AML-193 (cell line): ENCODE measurements around the gene LHFPL2.
A peak's percentile ranks its signal among the peaks of the same experiment; 100 is the strongest.

Experiments used
- DNase-seq, 2 experiments: peaks; one replicate each; lab custom pipeline; 2025; lab: John Stamatoyannopoulos, UW

LHFPL2 gene

DNA sequence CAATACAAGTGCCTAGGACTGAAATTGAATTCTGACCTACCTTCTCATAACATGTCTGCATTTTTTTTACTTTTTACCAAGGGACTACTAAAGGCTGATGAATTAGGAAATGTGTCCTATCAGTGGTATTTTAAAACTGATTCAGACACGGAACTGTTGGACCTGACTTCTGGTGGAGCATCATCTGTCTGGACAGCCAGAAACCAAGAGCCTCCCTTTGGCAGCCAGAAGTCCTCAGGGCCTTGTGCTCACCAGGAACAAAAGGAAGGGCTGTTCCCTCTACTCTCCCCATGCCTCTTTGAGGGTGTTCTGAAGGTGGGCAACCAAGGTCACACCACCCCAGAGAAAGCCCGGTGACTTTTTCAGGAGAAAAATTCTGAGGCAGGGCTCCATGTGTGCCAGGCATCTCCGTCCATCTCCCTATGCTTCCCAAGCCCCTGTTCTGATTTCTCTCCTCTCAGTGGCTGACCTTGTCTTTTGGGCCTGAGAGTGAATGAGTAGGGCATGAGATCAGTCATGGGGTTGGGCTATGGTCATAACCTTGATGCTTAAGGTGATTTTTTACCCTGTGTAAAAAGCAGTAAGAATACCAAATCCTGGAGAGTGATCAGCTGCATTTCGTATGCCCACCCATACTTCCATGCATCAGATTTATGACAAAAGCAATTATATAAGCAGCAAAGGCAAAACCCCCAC is 144.5 kb downstream of the LHFPL2 start:
- no peak for DNase-seq

GRCh38 chr5:78501411-78502352 is 146.9 kb downstream of the LHFPL2 start:
- peak; percentile 12 to 16 for DNase-seq

DNA sequence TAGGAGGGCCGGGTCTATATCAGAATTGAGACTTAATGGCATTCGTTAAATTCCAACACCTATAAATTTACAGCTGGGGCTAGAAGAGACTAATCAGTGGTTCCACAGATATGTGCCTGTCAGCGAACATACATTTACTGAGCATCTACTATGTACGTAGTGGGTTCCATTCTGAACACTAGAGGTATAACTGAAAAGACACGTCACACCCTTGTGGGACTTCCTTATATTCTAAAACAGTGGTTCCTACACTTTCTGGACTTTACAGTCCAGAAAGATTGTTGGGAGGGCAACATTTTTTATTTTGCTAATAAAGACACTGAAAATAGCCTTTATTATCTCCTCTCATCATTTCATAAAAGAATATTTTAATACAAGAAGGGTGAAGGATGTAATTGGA is 147.7 kb downstream of the LHFPL2 start:
- no peak for DNase-seq

- DNase-seq, result no peak
These were observed 148.5 kb downstream of the LHFPL2 start for GRCh38 chr5:78500028-78500427.

DNA sequence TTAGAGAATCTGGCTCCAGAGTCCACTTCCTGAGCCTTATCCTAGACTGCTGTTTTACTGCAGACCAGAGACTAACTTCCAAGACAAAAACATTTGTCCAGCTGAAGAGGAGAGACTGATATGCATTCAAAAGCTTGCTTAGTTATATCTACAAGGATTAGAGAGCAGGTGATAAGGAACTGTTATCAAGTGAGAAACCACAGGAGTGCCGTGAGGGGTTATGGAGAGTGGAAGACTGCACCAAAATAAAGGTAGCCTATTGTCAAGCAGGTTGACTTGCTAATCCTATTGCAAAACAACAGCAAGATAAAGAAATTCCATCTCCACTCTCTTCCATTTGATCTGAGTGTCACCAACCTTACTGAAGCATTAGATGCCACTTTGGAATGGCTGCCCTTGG is 149.1 kb downstream of the LHFPL2 start:
- DNase-seq, result no peak

GRCh38 chr5:78497573-78498533 is 150.7 kb downstream of the LHFPL2 start:
- DNase-seq, result no peak

DNA sequence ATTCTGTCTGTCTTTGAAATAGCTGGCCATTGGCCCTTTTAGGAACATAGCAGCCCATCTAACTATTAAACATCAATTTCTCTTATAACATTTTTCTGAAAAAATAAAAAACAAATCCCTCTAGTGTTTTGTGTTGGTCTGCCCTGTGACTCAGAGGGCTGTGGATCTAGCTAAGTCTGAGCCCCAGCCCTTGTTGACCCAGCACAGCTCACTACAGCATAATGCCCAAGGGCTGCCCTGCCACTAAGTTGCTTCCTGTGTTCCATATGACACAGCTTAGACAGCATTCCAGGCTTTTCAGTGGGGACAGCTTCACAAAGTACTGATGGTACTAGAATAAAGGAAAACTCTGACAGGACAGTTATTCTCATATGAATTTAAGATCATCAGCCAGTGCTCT is 152.2 kb downstream of the LHFPL2 start:
- no peak for DNase-seq

GRCh38 chr5:78495800-78496199 is 152.8 kb downstream of the LHFPL2 start:
- DNase-seq, result no peak

- no peak for DNase-seq
These were observed 155.9 kb downstream of the LHFPL2 start for GRCh38 chr5:78492650-78493049.

- no peak for DNase-seq
These were observed 156.3 kb downstream of the LHFPL2 start for GRCh38 chr5:78492224-78492623.

DNA sequence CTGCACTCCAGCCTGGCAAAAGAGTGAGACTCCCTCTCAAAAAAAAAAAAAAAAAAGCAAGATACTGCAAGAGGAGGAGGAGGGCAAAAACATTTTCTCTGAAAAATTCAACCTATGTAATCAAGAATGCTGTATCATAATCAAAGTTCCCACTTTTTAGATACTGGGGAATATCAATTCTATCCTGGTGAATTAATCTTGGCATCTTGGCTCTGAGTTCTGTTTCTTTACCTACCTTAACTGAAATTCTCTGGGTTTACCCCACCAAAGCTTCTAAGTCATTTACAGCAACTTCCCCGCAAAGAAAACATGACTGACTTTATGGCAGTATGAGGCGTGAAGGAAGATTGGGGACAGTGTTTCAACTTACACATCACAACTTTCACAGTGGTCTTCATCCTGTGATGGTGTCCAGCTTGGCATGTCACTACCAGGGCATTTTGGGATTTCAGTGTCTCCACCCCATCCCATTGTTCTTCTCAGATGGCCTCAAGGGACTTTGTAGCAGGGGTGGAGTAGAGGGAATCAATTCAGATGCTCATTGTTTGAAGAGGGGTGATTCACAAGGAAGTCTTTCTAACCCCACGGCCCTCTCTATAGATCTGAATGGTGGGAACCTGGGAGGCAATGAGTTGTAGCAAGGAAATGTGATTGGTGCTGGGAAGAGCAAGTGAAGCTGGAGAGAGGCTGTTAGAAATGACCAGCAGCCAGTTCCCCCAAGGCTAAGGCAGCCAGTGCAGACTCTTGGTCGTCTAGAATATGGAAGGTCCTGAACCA is 157.7 kb downstream of the LHFPL2 start:
- DNase-seq, result no peak

DNA sequence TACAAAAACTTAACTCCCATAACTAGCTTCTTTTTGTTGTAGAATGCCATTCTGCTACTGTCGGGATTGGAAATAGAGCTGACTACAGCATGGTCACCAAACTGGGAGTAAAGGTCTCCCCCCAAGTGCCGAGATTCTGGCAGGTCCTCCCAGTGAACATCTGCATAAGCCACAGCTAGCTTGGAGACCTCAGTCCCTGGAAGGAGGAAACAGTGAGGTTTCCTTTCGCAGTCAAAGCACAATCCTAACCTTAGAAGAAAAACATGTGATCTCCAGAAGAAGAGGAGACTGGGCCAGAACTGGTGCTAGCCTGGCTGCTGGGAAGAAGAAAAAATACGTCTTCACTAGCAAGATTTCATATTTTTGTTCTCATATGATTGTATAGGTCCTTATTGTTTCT is 160.7 kb downstream of the LHFPL2 start:
- no peak for DNase-seq

GRCh38 chr5:78486218-78486617 is 162.4 kb downstream of the LHFPL2 start:
- no peak for DNase-seq

DNA sequence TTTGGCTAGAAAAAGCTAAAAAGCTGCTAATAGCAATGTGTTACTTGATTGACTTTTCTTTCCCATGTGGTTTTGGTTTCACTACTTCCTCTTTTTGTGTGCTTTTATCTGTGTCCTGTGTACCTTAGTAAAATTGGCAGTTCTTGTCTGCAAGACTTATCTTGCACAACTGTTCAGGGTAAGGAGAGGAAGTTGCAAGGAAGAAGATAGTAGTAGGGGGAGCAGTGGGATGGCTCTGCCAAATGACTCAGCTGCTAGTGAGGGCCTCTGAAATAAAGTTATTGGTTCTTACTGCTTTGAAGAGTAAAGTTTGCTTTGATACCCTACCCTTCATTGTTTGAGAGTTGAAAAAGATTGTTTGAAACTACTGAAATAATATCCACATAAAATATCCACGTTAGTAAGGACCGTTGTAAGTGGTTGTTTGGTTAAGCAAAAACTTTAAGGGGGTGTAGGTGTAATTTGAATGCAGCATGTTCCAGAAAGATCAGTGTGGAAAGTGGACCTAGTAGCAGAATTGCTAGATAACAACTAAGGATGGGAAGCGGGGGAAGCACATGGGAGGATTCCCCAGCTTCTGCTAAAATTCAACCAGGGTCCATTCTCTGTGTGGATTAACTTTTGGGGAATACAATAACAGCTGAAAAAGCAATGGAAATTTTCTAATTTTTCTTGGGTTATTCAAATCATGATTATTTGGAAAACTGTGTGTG is 164.6 kb downstream of the LHFPL2 start:
- DNase-seq, result peak; percentile 97 to 98

GRCh38 chr5:78482948-78483347 is 165.6 kb downstream of the LHFPL2 start:
- no peak for DNase-seq

- no peak for DNase-seq
These were observed 171.8 kb downstream of the LHFPL2 start for GRCh38 chr5:78476795-78477194.

DNA sequence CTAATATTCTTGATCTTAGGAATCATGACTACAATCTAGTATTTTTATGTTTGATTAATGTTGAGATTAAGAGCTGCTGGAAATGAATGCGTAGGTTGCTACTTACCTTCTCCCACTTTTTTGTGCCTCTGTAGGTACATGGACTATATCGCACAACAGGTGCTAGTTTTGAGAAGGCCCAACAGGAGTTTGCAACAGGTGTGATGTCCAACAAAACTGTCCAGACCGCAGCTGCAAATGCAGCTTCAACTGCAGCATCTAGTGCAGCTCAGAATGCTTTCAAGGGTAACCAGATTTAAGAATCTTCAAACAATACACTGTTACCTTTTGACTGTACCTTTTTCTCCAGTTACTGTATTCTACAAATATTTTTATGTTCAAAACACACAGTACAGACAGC is 173.2 kb downstream of the LHFPL2 start:
- DNase-seq, result no peak

DNA sequence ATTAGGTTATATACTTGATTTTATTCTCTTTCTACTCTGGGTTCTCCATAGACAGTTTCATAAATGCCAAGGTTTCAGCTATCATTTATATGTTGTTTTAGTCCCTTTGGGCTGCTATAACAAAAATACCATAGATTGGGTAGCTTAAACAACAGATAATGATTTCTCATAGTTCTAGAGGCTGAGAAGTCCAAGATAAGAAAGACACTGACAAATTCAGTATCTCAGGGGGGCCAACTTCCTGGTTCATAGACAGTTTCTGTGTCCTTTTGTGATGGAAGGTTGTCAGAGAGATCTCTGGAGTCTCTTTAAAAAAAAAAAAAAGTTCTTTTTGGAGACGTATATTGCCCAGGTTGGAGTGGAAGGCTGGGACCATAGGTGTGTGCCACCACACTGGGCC is 174.8 kb downstream of the LHFPL2 start:
- no peak for DNase-seq

DNA sequence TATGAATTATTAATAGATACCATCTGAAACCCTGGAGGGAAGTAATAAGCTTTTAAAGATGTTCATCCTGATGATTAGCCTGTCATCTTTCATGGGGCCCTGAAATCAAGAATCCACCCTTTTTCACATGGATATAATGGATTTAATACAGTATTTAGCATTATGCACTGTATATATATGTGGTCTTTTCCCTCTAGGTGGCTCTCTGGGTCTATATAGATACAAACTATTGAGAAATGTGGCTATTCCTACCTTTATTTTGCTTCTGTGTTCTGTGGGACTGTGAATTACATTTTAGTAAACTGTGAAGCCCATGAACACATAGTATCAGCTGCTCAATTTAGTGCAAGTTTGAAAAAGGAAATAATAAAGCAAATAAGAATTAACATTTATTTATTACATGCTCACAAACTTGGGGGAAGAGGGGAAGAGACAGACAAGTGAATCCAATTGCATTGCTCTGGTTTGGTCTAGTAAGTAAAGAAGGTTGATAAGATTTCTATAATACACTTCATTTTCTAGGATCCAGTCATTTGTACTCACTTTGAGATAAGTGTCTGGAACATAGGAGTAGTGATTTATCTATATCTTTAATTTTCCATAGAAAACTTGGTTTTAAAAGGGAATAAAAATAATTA is 176.0 kb downstream of the LHFPL2 start:
- peak; percentile 28 to 65 for DNase-seq

GRCh38 chr5:78471896-78472295 is 176.7 kb downstream of the LHFPL2 start:
- no peak for DNase-seq
